PC-9 (cell line): ENCODE data around the gene STK38L.

ENCODE experiments used
- EZH2 ChIP-seq: fragments of 200-600 bp; sonication (generic); IDR thresholded peaks from 2 replicates; pipeline ENCODE4 v1.8.0; 2017; ENCODE audit warnings: antibody characterized with exemption, low read depth
- TF ChIP-seq, protein P1 (sequence below): fragments of 200-600 bp; sonication (generic); conservative IDR thresholded peaks from 2 replicates; pipeline ENCODE4 v1.6.1; 2017; ENCODE audit warnings: mixed run types, antibody characterized with exemption, mild to moderate bottlenecking, moderate library complexity

DNA sequence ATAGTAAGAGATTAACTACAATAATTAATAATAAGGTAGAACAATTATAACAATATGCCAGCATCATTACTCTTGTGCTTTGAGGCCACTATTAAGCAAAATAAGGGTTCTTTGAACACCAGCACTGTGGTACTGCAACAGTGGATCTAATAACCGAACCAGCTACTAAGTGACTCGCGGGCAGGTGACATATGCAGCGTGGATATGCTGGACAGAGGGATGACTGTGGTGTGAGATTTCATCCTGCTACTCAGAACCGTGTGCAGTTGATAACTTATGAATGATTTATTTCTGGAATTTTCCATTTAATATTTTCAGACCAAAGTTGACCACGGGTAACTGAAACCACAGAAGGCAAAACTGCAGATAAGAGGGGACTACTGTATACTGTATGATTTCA, 123.0 kb downstream of the STK38L start:
- TF ChIP-seq, protein P1, sequence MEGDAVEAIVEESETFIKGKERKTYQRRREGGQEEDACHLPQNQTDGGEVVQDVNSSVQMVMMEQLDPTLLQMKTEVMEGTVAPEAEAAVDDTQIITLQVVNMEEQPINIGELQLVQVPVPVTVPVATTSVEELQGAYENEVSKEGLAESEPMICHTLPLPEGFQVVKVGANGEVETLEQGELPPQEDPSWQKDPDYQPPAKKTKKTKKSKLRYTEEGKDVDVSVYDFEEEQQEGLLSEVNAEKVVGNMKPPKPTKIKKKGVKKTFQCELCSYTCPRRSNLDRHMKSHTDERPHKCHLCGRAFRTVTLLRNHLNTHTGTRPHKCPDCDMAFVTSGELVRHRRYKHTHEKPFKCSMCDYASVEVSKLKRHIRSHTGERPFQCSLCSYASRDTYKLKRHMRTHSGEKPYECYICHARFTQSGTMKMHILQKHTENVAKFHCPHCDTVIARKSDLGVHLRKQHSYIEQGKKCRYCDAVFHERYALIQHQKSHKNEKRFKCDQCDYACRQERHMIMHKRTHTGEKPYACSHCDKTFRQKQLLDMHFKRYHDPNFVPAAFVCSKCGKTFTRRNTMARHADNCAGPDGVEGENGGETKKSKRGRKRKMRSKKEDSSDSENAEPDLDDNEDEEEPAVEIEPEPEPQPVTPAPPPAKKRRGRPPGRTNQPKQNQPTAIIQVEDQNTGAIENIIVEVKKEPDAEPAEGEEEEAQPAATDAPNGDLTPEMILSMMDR = no peak
- TF ChIP-seq EZH2 = no peak
